ENCODE data around the gene KLHL29. TPM values are rescaled to one million over a fixed set of nuclear protein-coding genes. Genes with fewer than 3 reads are reported as not detected.

KLHL29 gene
- total and polyA plus RNA-seq, 4 donors = 0.29 to 2.3 (median 0.68) TPM

DNA sequence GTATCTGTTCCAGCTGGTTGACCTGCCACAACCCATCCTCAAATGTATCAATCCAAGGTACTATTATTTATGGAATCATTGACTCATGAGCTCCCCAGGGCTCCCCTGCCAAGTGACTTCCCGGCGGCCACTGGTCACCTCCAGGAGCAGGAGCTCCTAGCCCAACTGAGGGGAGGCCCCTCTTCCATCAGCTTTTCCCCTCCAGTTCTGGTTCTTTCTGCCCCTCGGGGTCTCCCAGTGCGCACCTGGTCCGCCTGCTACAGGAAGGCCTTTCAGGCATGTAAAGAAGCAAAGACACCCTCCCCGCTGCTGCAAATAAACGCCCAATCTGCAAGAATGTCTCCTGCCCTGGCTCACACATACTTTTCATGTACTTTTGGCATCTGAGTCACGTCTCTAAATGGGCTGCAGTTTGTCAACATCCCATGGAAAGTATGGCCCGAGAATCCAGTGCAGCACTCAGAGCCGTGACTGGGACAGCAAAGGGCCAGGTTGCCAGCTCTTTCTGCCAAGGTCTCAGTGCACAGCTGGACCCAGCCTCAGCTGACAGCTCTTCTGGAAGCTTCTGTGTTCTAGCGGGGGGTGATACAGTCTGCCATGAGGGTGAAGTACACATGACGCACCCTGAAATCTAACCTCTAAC lies 41.4 kb downstream of the KLHL29 start:
- no peak overlapping the region for H3K9ac ChIP-seq (ENCODE audit: low read depth in 1 of 2, low read length in 2 of 2)
- no peaks in the 10 kb centered on the region for H3K36me3 ChIP-seq (ENCODE audit: control insufficient read depth in 4 of 4, insufficient read depth in 3 of 4, low read depth in 1 of 4, low read length in 3 of 4)
- DNase-seq (ENCODE audit: low spot score) = no peak
- H3K4me3 ChIP-seq (ENCODE audit: low read depth in 1 of 3, low read length in 3 of 3) = no peak overlapping the region
- H3K27me3 ChIP-seq (ENCODE audit: control insufficient read depth in 4 of 4, insufficient read depth in 4 of 4, low read length in 3 of 4) = no peaks in the 10 kb centered on the region
- no peak overlapping the region for H3K27ac ChIP-seq (ENCODE audit: low read depth in 1 of 2, low read length in 2 of 2)
- peaks cover 0 to 4% (median 0%) of the 10 kb centered on the region in 4 donors for H3K4me1 ChIP-seq (ENCODE audit: control insufficient read depth in 4 of 4, insufficient read depth in 4 of 4, low read length in 3 of 4)
- 88% methylated on average over 12 of the region's 12 CpGs for WGBS
- H3K9me3 ChIP-seq (ENCODE audit: control insufficient read depth in 4 of 4, low read length in 3 of 4) = no peaks in the 10 kb centered on the region
- TF ChIP-seq YY1 (IDR thresholded peaks at IDR 0.05) (no peak), NR2F2 (IDR thresholded peaks at IDR 0.05) (peak; percentile 70), GABPA (IDR thresholded peaks at IDR 0.05 in 1 of 2, conservative IDR thresholded peaks at IDR 0.05 in 1 of 2) (no peak), RAD21 (IDR thresholded peaks at IDR 0.05) (no peak), JUND (IDR thresholded peaks at IDR 0.05) (no peak)

DNA sequence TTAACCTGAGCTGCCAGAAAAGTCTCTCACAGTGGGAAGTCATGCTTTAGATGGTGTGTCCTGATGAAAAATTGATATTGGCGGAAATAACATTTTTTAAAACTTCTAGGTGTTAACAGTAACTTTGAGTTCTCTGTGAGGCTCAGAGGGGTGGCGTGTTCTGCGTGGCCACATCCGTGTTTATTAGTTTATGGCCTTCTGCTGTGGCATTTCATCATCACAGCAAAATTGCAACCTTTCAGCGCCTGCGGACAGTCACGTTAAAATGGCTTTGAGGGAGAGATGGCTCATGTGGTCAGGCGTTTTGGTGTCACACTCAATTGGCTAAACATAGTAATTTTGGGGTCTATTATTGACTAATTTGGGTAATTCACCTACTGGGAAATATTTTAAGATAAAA lies 42.4 kb downstream of the KLHL29 start:
- 92% methylated on average over 8 of the region's 8 CpGs for WGBS
- H3K9ac ChIP-seq (ENCODE audit: low read depth in 1 of 2, low read length in 2 of 2) = no peak overlapping the region

DNA sequence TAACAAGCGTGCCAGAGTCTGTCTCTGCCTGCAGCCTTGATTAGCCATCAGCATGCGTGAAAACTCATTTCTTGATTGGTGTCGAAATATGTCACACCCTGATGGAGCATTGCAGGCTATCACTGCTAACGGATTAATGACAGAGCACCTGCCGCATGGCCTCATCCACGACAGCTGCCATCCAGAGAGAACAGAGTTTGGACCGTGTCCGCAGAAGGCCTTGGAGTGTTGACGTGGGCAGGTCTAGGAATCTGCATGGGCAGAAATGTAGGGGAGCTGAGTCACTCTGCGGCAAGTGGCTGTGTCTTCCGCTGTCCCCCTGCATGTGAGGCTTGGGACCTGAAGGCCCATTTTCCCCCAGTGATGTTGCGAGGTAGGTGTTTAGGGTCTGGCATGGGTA lies 43.0 kb downstream of the KLHL29 start:
- H3K27me3 ChIP-seq (ENCODE audit: control insufficient read depth in 4 of 4, insufficient read depth in 4 of 4, low read length in 3 of 4) = no peaks in the 10 kb centered on the region
- no peak overlapping the region for H3K9ac ChIP-seq (ENCODE audit: low read depth in 1 of 2, low read length in 2 of 2)
- H3K9me3 ChIP-seq (ENCODE audit: control insufficient read depth in 4 of 4, low read length in 3 of 4) = no peaks in the 10 kb centered on the region
- H3K4me3 ChIP-seq (ENCODE audit: low read depth in 1 of 3, low read length in 3 of 3) = no peak overlapping the region
- no peaks in the 10 kb centered on the region for H3K36me3 ChIP-seq (ENCODE audit: control insufficient read depth in 4 of 4, insufficient read depth in 3 of 4, low read depth in 1 of 4, low read length in 3 of 4)
- 91% methylated on average over 12 of the region's 12 CpGs for WGBS
- peaks cover 0 to 4% (median 0%) of the 10 kb centered on the region in 4 donors for H3K4me1 ChIP-seq (ENCODE audit: control insufficient read depth in 4 of 4, insufficient read depth in 4 of 4, low read length in 3 of 4)
- H3K27ac ChIP-seq (ENCODE audit: low read depth in 1 of 2, low read length in 2 of 2) = no peak overlapping the region
- no peak for DNase-seq (ENCODE audit: low spot score)
- no peak for TF ChIP-seq FOXA1 (IDR thresholded peaks at IDR 0.05)
- no peak for TF ChIP-seq GABPA (IDR thresholded peaks at IDR 0.05 in 1 of 2, conservative IDR thresholded peaks at IDR 0.05 in 1 of 2)
- TF ChIP-seq, protein P1, sequence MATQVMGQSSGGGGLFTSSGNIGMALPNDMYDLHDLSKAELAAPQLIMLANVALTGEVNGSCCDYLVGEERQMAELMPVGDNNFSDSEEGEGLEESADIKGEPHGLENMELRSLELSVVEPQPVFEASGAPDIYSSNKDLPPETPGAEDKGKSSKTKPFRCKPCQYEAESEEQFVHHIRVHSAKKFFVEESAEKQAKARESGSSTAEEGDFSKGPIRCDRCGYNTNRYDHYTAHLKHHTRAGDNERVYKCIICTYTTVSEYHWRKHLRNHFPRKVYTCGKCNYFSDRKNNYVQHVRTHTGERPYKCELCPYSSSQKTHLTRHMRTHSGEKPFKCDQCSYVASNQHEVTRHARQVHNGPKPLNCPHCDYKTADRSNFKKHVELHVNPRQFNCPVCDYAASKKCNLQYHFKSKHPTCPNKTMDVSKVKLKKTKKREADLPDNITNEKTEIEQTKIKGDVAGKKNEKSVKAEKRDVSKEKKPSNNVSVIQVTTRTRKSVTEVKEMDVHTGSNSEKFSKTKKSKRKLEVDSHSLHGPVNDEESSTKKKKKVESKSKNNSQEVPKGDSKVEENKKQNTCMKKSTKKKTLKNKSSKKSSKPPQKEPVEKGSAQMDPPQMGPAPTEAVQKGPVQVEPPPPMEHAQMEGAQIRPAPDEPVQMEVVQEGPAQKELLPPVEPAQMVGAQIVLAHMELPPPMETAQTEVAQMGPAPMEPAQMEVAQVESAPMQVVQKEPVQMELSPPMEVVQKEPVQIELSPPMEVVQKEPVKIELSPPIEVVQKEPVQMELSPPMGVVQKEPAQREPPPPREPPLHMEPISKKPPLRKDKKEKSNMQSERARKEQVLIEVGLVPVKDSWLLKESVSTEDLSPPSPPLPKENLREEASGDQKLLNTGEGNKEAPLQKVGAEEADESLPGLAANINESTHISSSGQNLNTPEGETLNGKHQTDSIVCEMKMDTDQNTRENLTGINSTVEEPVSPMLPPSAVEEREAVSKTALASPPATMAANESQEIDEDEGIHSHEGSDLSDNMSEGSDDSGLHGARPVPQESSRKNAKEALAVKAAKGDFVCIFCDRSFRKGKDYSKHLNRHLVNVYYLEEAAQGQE (IDR thresholded peaks at IDR 0.05) = no peak
- TF ChIP-seq JUND (IDR thresholded peaks at IDR 0.05) = no peak
- TF ChIP-seq, protein P2, sequence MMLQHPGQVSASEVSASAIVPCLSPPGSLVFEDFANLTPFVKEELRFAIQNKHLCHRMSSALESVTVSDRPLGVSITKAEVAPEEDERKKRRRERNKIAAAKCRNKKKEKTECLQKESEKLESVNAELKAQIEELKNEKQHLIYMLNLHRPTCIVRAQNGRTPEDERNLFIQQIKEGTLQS (IDR thresholded peaks at IDR 0.05) = no peak
- TF ChIP-seq, protein P3, sequence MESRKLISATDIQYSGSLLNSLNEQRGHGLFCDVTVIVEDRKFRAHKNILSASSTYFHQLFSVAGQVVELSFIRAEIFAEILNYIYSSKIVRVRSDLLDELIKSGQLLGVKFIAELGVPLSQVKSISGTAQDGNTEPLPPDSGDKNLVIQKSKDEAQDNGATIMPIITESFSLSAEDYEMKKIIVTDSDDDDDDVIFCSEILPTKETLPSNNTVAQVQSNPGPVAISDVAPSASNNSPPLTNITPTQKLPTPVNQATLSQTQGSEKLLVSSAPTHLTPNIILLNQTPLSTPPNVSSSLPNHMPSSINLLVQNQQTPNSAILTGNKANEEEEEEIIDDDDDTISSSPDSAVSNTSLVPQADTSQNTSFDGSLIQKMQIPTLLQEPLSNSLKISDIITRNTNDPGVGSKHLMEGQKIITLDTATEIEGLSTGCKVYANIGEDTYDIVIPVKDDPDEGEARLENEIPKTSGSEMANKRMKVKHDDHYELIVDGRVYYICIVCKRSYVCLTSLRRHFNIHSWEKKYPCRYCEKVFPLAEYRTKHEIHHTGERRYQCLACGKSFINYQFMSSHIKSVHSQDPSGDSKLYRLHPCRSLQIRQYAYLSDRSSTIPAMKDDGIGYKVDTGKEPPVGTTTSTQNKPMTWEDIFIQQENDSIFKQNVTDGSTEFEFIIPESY (IDR thresholded peaks at IDR 0.05) = no peak
- no peak for TF ChIP-seq RAD21 (IDR thresholded peaks at IDR 0.05)
- TF ChIP-seq FOXA2 (IDR thresholded peaks at IDR 0.05) = no peak
- no peak for TF ChIP-seq HNF4G (IDR thresholded peaks at IDR 0.05)
- TF ChIP-seq, protein P4, sequence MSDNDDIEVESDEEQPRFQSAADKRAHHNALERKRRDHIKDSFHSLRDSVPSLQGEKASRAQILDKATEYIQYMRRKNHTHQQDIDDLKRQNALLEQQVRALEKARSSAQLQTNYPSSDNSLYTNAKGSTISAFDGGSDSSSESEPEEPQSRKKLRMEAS (IDR thresholded peaks at IDR 0.05) = no peak
- no peak for TF ChIP-seq SP1 (IDR thresholded peaks at IDR 0.05)
- no peak for TF ChIP-seq TAF1 (conservative IDR thresholded peaks at IDR 0.05)
- TF ChIP-seq RXRA (IDR thresholded peaks at IDR 0.05) = no peak
- TF ChIP-seq NR2F2 (IDR thresholded peaks at IDR 0.05) = no peak
- no peak for TF ChIP-seq YY1 (IDR thresholded peaks at IDR 0.05)
- TF ChIP-seq HNF4A (conservative IDR thresholded peaks at IDR 0.05) = no peak
- TF ChIP-seq EGR1 (IDR thresholded peaks at IDR 0.05; ENCODE audit: low read depth in 2 of 2) = no peak

More for the DNA sequence above, 42.4 kb downstream of the KLHL29 start:
- H3K27ac ChIP-seq (ENCODE audit: low read depth in 1 of 2, low read length in 2 of 2) = no peak overlapping the region
- no peaks in the 10 kb centered on the region for H3K36me3 ChIP-seq (ENCODE audit: control insufficient read depth in 4 of 4, insufficient read depth in 3 of 4, low read depth in 1 of 4, low read length in 3 of 4)
- no peaks in the 10 kb centered on the region for H3K27me3 ChIP-seq (ENCODE audit: control insufficient read depth in 4 of 4, insufficient read depth in 4 of 4, low read length in 3 of 4)
- H3K4me3 ChIP-seq (ENCODE audit: low read depth in 1 of 3, low read length in 3 of 3) = no peak overlapping the region
- DNase-seq (ENCODE audit: low spot score) = no peak
- no peak for TF ChIP-seq YY1 (IDR thresholded peaks at IDR 0.05)
- TF ChIP-seq, protein P5, sequence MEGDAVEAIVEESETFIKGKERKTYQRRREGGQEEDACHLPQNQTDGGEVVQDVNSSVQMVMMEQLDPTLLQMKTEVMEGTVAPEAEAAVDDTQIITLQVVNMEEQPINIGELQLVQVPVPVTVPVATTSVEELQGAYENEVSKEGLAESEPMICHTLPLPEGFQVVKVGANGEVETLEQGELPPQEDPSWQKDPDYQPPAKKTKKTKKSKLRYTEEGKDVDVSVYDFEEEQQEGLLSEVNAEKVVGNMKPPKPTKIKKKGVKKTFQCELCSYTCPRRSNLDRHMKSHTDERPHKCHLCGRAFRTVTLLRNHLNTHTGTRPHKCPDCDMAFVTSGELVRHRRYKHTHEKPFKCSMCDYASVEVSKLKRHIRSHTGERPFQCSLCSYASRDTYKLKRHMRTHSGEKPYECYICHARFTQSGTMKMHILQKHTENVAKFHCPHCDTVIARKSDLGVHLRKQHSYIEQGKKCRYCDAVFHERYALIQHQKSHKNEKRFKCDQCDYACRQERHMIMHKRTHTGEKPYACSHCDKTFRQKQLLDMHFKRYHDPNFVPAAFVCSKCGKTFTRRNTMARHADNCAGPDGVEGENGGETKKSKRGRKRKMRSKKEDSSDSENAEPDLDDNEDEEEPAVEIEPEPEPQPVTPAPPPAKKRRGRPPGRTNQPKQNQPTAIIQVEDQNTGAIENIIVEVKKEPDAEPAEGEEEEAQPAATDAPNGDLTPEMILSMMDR (IDR thresholded peaks at IDR 0.05; ENCODE audit: low read depth, low read length, missing input control) = no peak
- no peak for TF ChIP-seq TAF1 (conservative IDR thresholded peaks at IDR 0.05)
- no peak for TF ChIP-seq SP1 (IDR thresholded peaks at IDR 0.05)
- TF ChIP-seq RXRA (IDR thresholded peaks at IDR 0.05) = no peak
- no peak for TF ChIP-seq GABPA (IDR thresholded peaks at IDR 0.05 in 1 of 2, conservative IDR thresholded peaks at IDR 0.05 in 1 of 2)
- TF ChIP-seq EGR1 (IDR thresholded peaks at IDR 0.05; ENCODE audit: low read depth in 2 of 2) = no peak
- TF ChIP-seq FOXA1 (IDR thresholded peaks at IDR 0.05) = no peak
- no peaks in the 10 kb centered on the region for H3K9me3 ChIP-seq (ENCODE audit: control insufficient read depth in 4 of 4, low read length in 3 of 4)
- peaks cover 0 to 4% (median 0%) of the 10 kb centered on the region in 4 donors for H3K4me1 ChIP-seq (ENCODE audit: control insufficient read depth in 4 of 4, insufficient read depth in 4 of 4, low read length in 3 of 4)

Measured in liver (tissue), 9 donors.